Smooth muscle cell (in vitro differentiated cells): ENCODE measurements around the gene FAM118B. TPM values are rescaled to one million over a fixed set of nuclear protein-coding genes. Genes with fewer than 3 reads are reported as not detected.

ENCODE experiments used
- DNase-seq: peaks from one replicate; lab custom pipeline; 2025; ENCODE audit not compliant: unreplicated experiment; lab: John Stamatoyannopoulos, UW
- H2AFZ ChIP-seq: fragments of 200-600 bp; sonication (generic); 2 replicates; pipeline ENCODE4 v1.6.0; 2016; ENCODE audit warnings: antibody characterized with exemption, low read depth, mild to moderate bottlenecking
- H3F3A ChIP-seq: fragments of 200-600 bp; sonication (generic); 2 replicates; pipeline ENCODE4 v1.6.0; 2017; ENCODE audit warnings: antibody characterized with exemption, low read depth
- H3K27ac ChIP-seq: fragments of 200-600 bp; sonication (generic); 2 replicates; pipeline ENCODE4 v1.5.1; 2016; ENCODE audit warnings: low read depth, mild to moderate bottlenecking
- H3K27me3 ChIP-seq: fragments of 200-600 bp; sonication (generic); 2 replicates; pipeline ENCODE4 v1.6.1; 2016; ENCODE audit warnings: low read depth, mild to moderate bottlenecking
- H3K36me3 ChIP-seq: fragments of 200-600 bp; sonication (generic); 2 replicates; pipeline ENCODE4 v1.5.1; 2016; ENCODE audit warnings: low read depth
- H3K4me1 ChIP-seq: fragments of 200-600 bp; sonication (generic); 2 replicates; pipeline ENCODE4 v1.5.1; 2016; ENCODE audit warnings: low read depth
- H3K4me2 ChIP-seq: fragments of 200-600 bp; sonication (generic); 2 replicates; pipeline ENCODE4 v1.6.0; 2016; ENCODE audit warnings: mild to moderate bottlenecking
- H3K4me3 ChIP-seq: fragments of 200-600 bp; sonication (generic); 2 replicates; pipeline ENCODE4 v1.5.1; 2016; ENCODE audit warnings: mild to moderate bottlenecking
- H3K79me2 ChIP-seq: fragments of 200-600 bp; sonication (generic); 2 replicates; pipeline ENCODE4 v1.6.0; 2016; ENCODE audit warnings: low read depth, mild to moderate bottlenecking
- H3K9ac ChIP-seq: fragments of 200-600 bp; sonication (generic); 2 replicates; pipeline ENCODE4 v1.6.0; 2016; ENCODE audit warnings: low read depth
- H3K9me3 ChIP-seq: fragments of 200-600 bp; sonication (generic); replicated peaks from 2 replicates; pipeline ENCODE4 v1.5.1; 2016; ENCODE audit warnings: low read depth
- H4K20me1 ChIP-seq: fragments of 200-600 bp; sonication (generic); 2 replicates; pipeline ENCODE4 v1.6.0; 2016; ENCODE audit warnings: low read depth
- CTCF ChIP-seq: fragments of 200-600 bp; sonication (generic); IDR thresholded peaks from 2 replicates; pipeline ENCODE4 v1.5.1; 2017; ENCODE audit warnings: borderline replicate concordance, mild to moderate bottlenecking, antibody characterized with exemption; ENCODE audit not compliant: insufficient read depth, poor library complexity, severe bottlenecking
- WGBS: methylation state at CpG from one replicate; pipeline ENCODE4 v1.1.7; 2016; ENCODE audit warnings: low lambda C conversion rate; 5-methylcytosine and 5-hydroxymethylcytosine counted together
- polyA plus RNA-seq: library from polyadenylated mRNA; unstranded; fragments of >200 nt; fragmentation: Nextera tagmentation; extraction: Ambion mirVana; gene quantifications from 2 replicates; pipeline ENCODE4 v1.2.1, GENCODE V29; 2016
- total RNA-seq: library from RNA; depleted of rRNA; stranded (reverse); fragments of >200 nt; gene quantifications from 2 replicates; pipeline ENCODE4 v1.2.3, GENCODE V29; 2014

The FAM118B gene
- total and polyA plus RNA-seq, 2 experiments from 2014 or later: 14.3 to 26.1 TPM

GRCh38 chr11:126212089-126212660, 593 bp downstream of the FAM118B start:
- Histone ChIP-seq H3K27ac (no peak overlapping the region), H3K9me3 (no peaks in the 10 kb centered on the region), H3K36me3 (no peaks in the 10 kb centered on the region), H3K4me1 (peaks cover 13% of the 10 kb centered on the region), H3K27me3 (no peaks in the 10 kb centered on the region), H3K9ac (peak overlapping the region; percentile 83), H3K79me2 (peaks cover 58% of the 10 kb centered on the region), H4K20me1 (peaks cover 41% of the 10 kb centered on the region), H3K4me3 (peak overlapping the region; percentile 88), H3K4me2 (peak overlapping the region; percentile 98), H2AFZ (peak overlapping the region; percentile 93), H3F3A (no peaks in the 10 kb centered on the region)
- no peak for TF ChIP-seq CTCF
- no peak for DNase-seq
- whole genome bisulfite sequencing: 6% methylated on average over 15 of the region's 15 CpGs

- H3K4me1 ChIP-seq: peaks cover 13% of the 10 kb centered on the region
- WGBS: 72% methylated on average over 2 of the region's 2 CpGs
- H3K27ac ChIP-seq: no peak overlapping the region
- H4K20me1 ChIP-seq: peaks cover 64% of the 10 kb centered on the region
- H3K9me3 ChIP-seq: no peaks in the 10 kb centered on the region
- no peaks in the 10 kb centered on the region for H3F3A ChIP-seq
- H3K36me3 ChIP-seq: no peaks in the 10 kb centered on the region
- H2AFZ ChIP-seq: no peak overlapping the region
- no peak for DNase-seq
- peak overlapping the region; percentile 32 for H3K4me3 ChIP-seq
- TF ChIP-seq CTCF: no peak
- H3K4me2 ChIP-seq: no peak overlapping the region
- H3K9ac ChIP-seq: no peak overlapping the region
- H3K79me2 ChIP-seq: peaks cover 81% of the 10 kb centered on the region
- no peaks in the 10 kb centered on the region for H3K27me3 ChIP-seq
These were observed 2.9 kb downstream of the FAM118B start for GRCh38 chr11:126214441-126214840.

GRCh38 chr11:126214841-126215240, 3.3 kb downstream of the FAM118B start:
- Histone ChIP-seq H3K4me2 (no peak overlapping the region), H3K27me3 (no peaks in the 10 kb centered on the region), H2AFZ (no peak overlapping the region), H3K9me3 (no peaks in the 10 kb centered on the region), H3K9ac (no peak overlapping the region), H3F3A (no peaks in the 10 kb centered on the region), H3K36me3 (no peaks in the 10 kb centered on the region), H4K20me1 (peaks cover 68% of the 10 kb centered on the region), H3K79me2 (peaks cover 85% of the 10 kb centered on the region), H3K27ac (no peak overlapping the region), H3K4me1 (peaks cover 13% of the 10 kb centered on the region), H3K4me3 (peak overlapping the region; percentile 32)
- 56% methylated on average over 6 of the region's 6 CpGs for WGBS
- TF ChIP-seq CTCF: no peak
- no peak for DNase-seq
